Thyroid gland (tissue), 4 donors: ENCODE data around the gene ADAMTS6. TPM values are rescaled to one million over a fixed set of nuclear protein-coding genes. Genes with fewer than 3 reads are reported as not detected.

Experiments
- DNase-seq, 2 donors: peaks; one replicate each; pipeline ENCODE4 v3.0.0-alpha.2; 2019
- H3K27ac ChIP-seq, 3 donors: fragments of 200-600 bp; sonication (generic); 1 replicate in 2 of 3; 2 replicates in 1 of 3; pipeline ENCODE4 v1.5.1; 2016 to 2019; ENCODE audit warnings: mild to moderate bottlenecking in 1 of 3, moderate library complexity in 1 of 3
- H3K27me3 ChIP-seq: fragments of 200-600 bp; sonication (generic); one replicate; pipeline ENCODE4 v1.5.1; 2019
- H3K36me3 ChIP-seq, 2 donors: fragments of 200-600 bp; sonication (generic); one replicate each; pipeline ENCODE4 v1.5.1; 2016 to 2019
- H3K4me1 ChIP-seq, 2 donors: fragments of 200-600 bp; sonication (generic); one replicate each; pipeline ENCODE4 v1.5.1; 2017 to 2019
- H3K4me3 ChIP-seq, 3 donors: fragments of 200-600 bp; sonication (generic); replicated peaks in 1 of 3; 1 replicate in 2 of 3; 2 replicates in 1 of 3; pipeline ENCODE4 v1.5.1; 2016; ENCODE audit warnings: mild to moderate bottlenecking in 1 of 3
- H3K9me3 ChIP-seq: fragments of 200-600 bp; sonication (generic); one replicate; pipeline ENCODE4 v1.5.1; 2017
- POLR2A ChIP-seq, 2 donors: fragments of 450-650 bp; IDR thresholded peaks; one replicate each; pipeline ENCODE4 v1.6.1; 2017; ENCODE audit warnings: antibody characterized with exemption in 2 of 2, mild to moderate bottlenecking in 2 of 2, moderate library complexity in 1 of 2
- WGBS, 2 donors: methylation state at CpG; one replicate each; pipeline ENCODE4 v1.1.5; 2017; 5-methylcytosine and 5-hydroxymethylcytosine counted together
- intact Hi-C: fragments of 100-400 bp; cut with DNase I; formaldehyde crosslinking; loops from one replicate; pipeline ENCODE4 v1.15.1; 2023
- total RNA-seq, 4 donors: library from RNA; depleted of rRNA; stranded (reverse); fragments of >200 nt; gene quantifications; one replicate each; pipeline ENCODE4 v1.2.3, GENCODE V29; 2016
- TF ChIP-seq, protein P1 (sequence below), 6 experiments: fragments of 200-600 bp in 3 of 6; fragments of 450-650 bp in 3 of 6; sonication (generic) in 3 of 6; IDR thresholded peaks; one replicate each; pipeline ENCODE4 v1.5.1; 2016 to 2019; ENCODE audit warnings: antibody characterized with exemption in 6 of 6, mild to moderate bottlenecking in 2 of 6, inconsistent platforms in 1 of 6, moderate library complexity in 1 of 6

Gene ADAMTS6
- total RNA-seq, 4 donors from 2014 or later, result 1.0 to 3.4 (median 3.3) TPM

DNA sequence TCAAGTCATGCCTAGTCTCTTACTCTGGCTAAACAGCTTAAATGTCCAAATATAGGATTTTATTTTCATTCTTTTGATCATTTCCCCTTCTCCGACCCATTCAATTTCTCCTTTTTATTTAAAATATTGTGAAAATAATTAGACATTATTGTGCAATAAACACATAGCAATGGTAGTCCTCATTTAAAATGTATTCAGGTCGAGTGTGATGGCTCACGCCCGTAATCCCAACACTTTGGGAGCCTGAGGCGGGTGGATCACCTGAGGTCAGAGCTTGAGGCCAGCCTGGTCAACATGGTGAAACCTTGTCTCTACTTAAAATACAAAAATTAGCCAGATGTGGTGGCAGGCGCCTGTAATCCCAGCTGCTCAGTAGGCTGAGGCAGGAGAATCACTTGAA, 26.7 kb downstream of the ADAMTS6 start:
- 87 to 88% methylated on average over 6 of the region's 6 CpGs for WGBS, 2 donors

DNA sequence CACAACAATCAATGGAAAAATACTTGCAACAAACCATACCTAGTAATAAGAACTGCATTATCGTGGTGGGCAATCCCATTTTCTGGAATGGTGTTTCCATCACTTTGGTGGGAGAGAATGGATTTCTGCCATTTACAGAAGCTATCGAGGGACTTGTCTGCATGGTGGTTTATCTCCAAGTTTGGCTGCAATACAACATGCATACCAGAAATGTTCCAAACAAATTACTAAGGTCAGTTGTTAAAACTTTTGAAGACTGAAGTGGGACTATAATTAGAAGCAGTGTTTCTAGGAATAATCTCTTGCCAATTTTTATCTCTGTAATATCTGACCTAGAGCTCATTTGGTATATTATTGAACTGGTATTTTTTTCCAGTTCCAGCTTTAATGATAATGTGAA, 30.3 kb downstream of the ADAMTS6 start:
- no peaks in the 10 kb centered on the region for H3K4me1 ChIP-seq
- TF ChIP-seq POLR2A (IDR thresholded peaks at IDR 0.05), result no peak
- TF ChIP-seq, protein P1, sequence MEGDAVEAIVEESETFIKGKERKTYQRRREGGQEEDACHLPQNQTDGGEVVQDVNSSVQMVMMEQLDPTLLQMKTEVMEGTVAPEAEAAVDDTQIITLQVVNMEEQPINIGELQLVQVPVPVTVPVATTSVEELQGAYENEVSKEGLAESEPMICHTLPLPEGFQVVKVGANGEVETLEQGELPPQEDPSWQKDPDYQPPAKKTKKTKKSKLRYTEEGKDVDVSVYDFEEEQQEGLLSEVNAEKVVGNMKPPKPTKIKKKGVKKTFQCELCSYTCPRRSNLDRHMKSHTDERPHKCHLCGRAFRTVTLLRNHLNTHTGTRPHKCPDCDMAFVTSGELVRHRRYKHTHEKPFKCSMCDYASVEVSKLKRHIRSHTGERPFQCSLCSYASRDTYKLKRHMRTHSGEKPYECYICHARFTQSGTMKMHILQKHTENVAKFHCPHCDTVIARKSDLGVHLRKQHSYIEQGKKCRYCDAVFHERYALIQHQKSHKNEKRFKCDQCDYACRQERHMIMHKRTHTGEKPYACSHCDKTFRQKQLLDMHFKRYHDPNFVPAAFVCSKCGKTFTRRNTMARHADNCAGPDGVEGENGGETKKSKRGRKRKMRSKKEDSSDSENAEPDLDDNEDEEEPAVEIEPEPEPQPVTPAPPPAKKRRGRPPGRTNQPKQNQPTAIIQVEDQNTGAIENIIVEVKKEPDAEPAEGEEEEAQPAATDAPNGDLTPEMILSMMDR (IDR thresholded peaks at IDR 0.05), result no peak
- 57 to 58% methylated on average over 2 of the region's 2 CpGs for WGBS, 2 donors
- no peak overlapping the region for H3K4me3 ChIP-seq
- intact Hi-C loops, result no loop called here
- H3K27ac ChIP-seq, result no peak overlapping the region
- H3K36me3 ChIP-seq, result no peaks in the 10 kb centered on the region
- H3K9me3 ChIP-seq, result no peaks in the 10 kb centered on the region
- DNase-seq, result no peak
- no peaks in the 10 kb centered on the region for H3K27me3 ChIP-seq

More for the DNA sequence above, 26.7 kb downstream of the ADAMTS6 start:
- TF ChIP-seq, protein P1 (IDR thresholded peaks at IDR 0.05), result no peak
- no peak for TF ChIP-seq POLR2A (IDR thresholded peaks at IDR 0.05)
- Histone ChIP-seq H3K4me1 (no peaks in the 10 kb centered on the region), H3K4me3 (no peak overlapping the region), H3K27me3 (no peaks in the 10 kb centered on the region), H3K36me3 (no peaks in the 10 kb centered on the region), H3K27ac (no peak overlapping the region), H3K9me3 (no peaks in the 10 kb centered on the region)
- DNase-seq, result no peak
- intact Hi-C loops, result no loop called here

DNA sequence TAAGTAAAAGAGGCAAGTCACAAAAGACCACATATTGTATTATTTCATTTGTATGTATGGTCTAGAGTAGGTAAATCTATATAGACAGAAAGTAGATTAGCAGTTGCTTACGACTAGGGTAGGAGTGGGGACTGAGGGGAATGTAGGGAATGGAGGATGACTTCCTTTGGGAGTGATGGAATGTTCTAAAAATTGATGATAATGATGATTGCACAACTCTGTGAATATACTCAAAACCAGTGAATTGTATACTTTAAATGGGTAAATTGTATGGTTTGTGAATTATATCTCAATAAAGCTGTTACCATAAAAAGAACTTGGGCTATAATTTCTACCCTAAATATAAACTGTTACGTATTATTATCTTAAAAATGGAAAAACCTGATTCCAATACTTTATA, 35.0 kb downstream of the ADAMTS6 start:
- DNase-seq, result no peak
- no peaks in the 10 kb centered on the region for H3K4me1 ChIP-seq
- no peak overlapping the region for H3K4me3 ChIP-seq
- WGBS, 2 donors, result 89 to 91% methylated on average over 2 of the region's 2 CpGs
- no peaks in the 10 kb centered on the region for H3K9me3 ChIP-seq
- TF ChIP-seq, protein P1 (IDR thresholded peaks at IDR 0.05), result no peak
- no peak for TF ChIP-seq POLR2A (IDR thresholded peaks at IDR 0.05)
- intact Hi-C loops, result no loop called here
- no peak overlapping the region for H3K27ac ChIP-seq
- H3K27me3 ChIP-seq, result no peaks in the 10 kb centered on the region
- no peaks in the 10 kb centered on the region for H3K36me3 ChIP-seq

DNA sequence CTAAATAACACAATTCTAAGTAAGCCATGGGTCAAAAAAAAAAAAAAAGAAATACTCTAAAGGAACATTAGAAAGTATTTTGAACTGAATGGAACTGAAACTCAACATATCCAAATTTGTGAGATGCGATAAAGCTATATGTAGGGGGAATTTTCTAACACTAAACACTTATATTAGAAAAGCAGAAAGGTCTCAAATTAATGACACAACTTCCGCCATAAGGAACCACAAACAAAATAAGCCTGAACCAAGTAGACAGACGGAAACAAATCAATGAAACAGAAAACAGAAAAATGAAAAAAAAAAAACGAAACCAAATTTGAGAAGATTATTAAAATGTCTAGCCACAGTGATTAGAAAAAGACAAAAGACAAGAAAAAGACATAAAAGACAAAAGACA, 39.9 kb downstream of the ADAMTS6 start:
- Histone ChIP-seq H3K9me3 (no peaks in the 10 kb centered on the region), H3K27me3 (no peaks in the 10 kb centered on the region), H3K4me3 (no peak overlapping the region), H3K27ac (no peak overlapping the region), H3K36me3 (no peaks in the 10 kb centered on the region), H3K4me1 (no peaks in the 10 kb centered on the region)
- DNase-seq, result no peak
- intact Hi-C loops, result no loop called here
- 93 to 95% methylated on average over 4 of the region's 4 CpGs for WGBS, 2 donors
- no peak for TF ChIP-seq POLR2A (IDR thresholded peaks at IDR 0.05)
- TF ChIP-seq, protein P1 (IDR thresholded peaks at IDR 0.05), result no peak

- H3K27ac ChIP-seq, result no peak overlapping the region
- intact Hi-C loops, result no loop called here
- no peaks in the 10 kb centered on the region for H3K36me3 ChIP-seq
- H3K27me3 ChIP-seq, result no peaks in the 10 kb centered on the region
- DNase-seq, result no peak
- H3K4me1 ChIP-seq, result no peaks in the 10 kb centered on the region
- no peak overlapping the region for H3K4me3 ChIP-seq
- TF ChIP-seq POLR2A (IDR thresholded peaks at IDR 0.05), result no peak
- TF ChIP-seq, protein P1 (IDR thresholded peaks at IDR 0.05), result no peak
- 98 to 100% methylated on average over 1 of the region's 1 CpG for WGBS, 2 donors
- H3K9me3 ChIP-seq, result no peaks in the 10 kb centered on the region
Measured at GRCh38 chr5:65440456-65440855, 41.3 kb downstream of the ADAMTS6 start.
